Lower leg skin (tissue), 3 donors: ENCODE measurements around the gene C1orf21.

ENCODE experiments used
- POLR2A ChIP-seq, 2 donors: fragments of 450-650 bp; IDR thresholded peaks; one replicate each; pipeline ENCODE4 v1.6.1; 2016 to 2017; ENCODE audit warnings: antibody characterized with exemption in 2 of 2, mild to moderate bottlenecking in 1 of 2, moderate library complexity in 1 of 2
- TF ChIP-seq, protein P1 (sequence below), 3 donors: fragments of 450-650 bp; IDR thresholded peaks; one replicate each; pipeline ENCODE4 v1.5.1; 2016; ENCODE audit warnings: antibody characterized with exemption in 3 of 3, mild to moderate bottlenecking in 3 of 3, moderate library complexity in 2 of 3

DNA sequence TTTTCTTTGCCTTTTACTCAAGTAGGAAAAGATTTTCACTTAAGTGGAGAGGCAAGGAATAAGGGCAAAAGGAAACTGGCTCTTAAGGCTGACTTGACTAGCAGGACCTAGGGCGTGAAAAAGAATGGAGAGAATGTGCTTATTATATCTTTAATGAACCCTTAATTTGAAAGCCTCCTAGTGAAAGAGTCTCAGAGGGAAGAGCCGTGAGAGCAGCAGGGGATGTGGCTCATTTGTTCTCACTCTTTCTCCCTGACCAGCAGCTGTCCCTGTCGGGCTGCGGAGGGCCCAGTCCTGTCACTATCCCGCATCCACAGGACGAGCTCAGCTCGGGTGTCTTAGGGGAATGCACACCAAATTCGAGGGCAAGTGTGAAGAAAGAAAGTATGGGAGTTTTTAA, 187.8 kb downstream of the C1orf21 start:
- TF ChIP-seq, protein P1, sequence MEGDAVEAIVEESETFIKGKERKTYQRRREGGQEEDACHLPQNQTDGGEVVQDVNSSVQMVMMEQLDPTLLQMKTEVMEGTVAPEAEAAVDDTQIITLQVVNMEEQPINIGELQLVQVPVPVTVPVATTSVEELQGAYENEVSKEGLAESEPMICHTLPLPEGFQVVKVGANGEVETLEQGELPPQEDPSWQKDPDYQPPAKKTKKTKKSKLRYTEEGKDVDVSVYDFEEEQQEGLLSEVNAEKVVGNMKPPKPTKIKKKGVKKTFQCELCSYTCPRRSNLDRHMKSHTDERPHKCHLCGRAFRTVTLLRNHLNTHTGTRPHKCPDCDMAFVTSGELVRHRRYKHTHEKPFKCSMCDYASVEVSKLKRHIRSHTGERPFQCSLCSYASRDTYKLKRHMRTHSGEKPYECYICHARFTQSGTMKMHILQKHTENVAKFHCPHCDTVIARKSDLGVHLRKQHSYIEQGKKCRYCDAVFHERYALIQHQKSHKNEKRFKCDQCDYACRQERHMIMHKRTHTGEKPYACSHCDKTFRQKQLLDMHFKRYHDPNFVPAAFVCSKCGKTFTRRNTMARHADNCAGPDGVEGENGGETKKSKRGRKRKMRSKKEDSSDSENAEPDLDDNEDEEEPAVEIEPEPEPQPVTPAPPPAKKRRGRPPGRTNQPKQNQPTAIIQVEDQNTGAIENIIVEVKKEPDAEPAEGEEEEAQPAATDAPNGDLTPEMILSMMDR (IDR thresholded peaks at IDR 0.05) = no peak
- TF ChIP-seq POLR2A (IDR thresholded peaks at IDR 0.05) = no peak
